NCI-H510A (cell line): ENCODE measurements around the gene EPHA6.
A peak's percentile ranks its signal among the peaks of the same experiment; 100 is the strongest.

ENCODE experiments used
- DNase-seq: peaks from one replicate; lab custom pipeline; 2025; lab: John Stamatoyannopoulos, UW

EPHA6 gene

GRCh38 chr3:97705764-97706163, 891.4 kb downstream of the EPHA6 start:
- no peak for DNase-seq

- no peak for DNase-seq
Measured at GRCh38 chr3:97706226-97706625, 891.8 kb downstream of the EPHA6 start.

GRCh38 chr3:97711654-97712053, 897.3 kb downstream of the EPHA6 start:
- no peak for DNase-seq

- no peak for DNase-seq
Measured at GRCh38 chr3:97712919-97713318, 898.5 kb downstream of the EPHA6 start.

GRCh38 chr3:97713634-97714033, 899.2 kb downstream of the EPHA6 start:
- DNase-seq = no peak

- DNase-seq = no peak
Measured at GRCh38 chr3:97719156-97719821, 904.9 kb downstream of the EPHA6 start.

GRCh38 chr3:97720417-97720816, 906.0 kb downstream of the EPHA6 start:
- DNase-seq = no peak

GRCh38 chr3:97721446-97721845, 907.1 kb downstream of the EPHA6 start:
- DNase-seq = no peak

- no peak for DNase-seq
Measured at GRCh38 chr3:97736928-97737327, 922.5 kb downstream of the EPHA6 start.

GRCh38 chr3:97738761-97739160, 924.4 kb downstream of the EPHA6 start:
- DNase-seq = no peak

- no peak for DNase-seq
Measured at GRCh38 chr3:97742036-97742435, 927.6 kb downstream of the EPHA6 start.

GRCh38 chr3:97744289-97744688, 929.9 kb downstream of the EPHA6 start:
- no peak for DNase-seq

GRCh38 chr3:97763586-97764406, 949.4 kb downstream of the EPHA6 start:
- DNase-seq = no peak

GRCh38 chr3:97764407-97765238, 950.2 kb downstream of the EPHA6 start, which contains the start of gene ARL6:
Gene ARL6 (plus strand): TSS chr3:97764758. CDS start chr3:97768108, 3,350 bp downstream.
- DNase-seq = peak; percentile 79

- DNase-seq = no peak
Measured at GRCh38 chr3:97765336-97765735, 950.9 kb downstream of the EPHA6 start.

- DNase-seq = no peak
Measured at GRCh38 chr3:97772926-97773325, 958.5 kb downstream of the EPHA6 start.

- no peak for DNase-seq
Measured at GRCh38 chr3:97778152-97778551, 963.8 kb downstream of the EPHA6 start.

GRCh38 chr3:97793420-97794019, 979.1 kb downstream of the EPHA6 start:
- no peak for DNase-seq

GRCh38 chr3:97795951-97796350, 981.6 kb downstream of the EPHA6 start:
- no peak for DNase-seq
